Measurements from ENCODE around the gene RABGAP1.

Gene RABGAP1

DNA sequence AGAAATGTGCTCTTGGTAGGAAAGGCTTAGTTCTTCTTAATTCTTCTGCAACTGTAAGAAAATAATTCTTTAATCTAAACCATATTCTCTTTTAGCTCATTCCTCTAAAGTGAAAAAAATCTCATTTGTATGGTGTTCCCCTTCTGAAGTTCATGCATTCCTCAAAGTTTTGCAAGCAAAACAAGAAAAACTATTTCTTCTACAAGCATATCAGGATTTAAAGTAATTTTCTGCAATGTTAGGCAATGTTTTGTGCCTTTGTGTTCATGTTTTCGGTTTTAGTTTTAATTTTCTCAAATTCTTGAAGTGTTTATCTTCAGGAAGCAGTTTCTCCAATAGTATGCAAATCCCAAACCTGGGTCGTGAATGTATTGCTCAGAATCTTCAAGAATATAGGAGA lies 80.0 kb downstream of the RABGAP1 start:
- TF ChIP-seq, protein P1, sequence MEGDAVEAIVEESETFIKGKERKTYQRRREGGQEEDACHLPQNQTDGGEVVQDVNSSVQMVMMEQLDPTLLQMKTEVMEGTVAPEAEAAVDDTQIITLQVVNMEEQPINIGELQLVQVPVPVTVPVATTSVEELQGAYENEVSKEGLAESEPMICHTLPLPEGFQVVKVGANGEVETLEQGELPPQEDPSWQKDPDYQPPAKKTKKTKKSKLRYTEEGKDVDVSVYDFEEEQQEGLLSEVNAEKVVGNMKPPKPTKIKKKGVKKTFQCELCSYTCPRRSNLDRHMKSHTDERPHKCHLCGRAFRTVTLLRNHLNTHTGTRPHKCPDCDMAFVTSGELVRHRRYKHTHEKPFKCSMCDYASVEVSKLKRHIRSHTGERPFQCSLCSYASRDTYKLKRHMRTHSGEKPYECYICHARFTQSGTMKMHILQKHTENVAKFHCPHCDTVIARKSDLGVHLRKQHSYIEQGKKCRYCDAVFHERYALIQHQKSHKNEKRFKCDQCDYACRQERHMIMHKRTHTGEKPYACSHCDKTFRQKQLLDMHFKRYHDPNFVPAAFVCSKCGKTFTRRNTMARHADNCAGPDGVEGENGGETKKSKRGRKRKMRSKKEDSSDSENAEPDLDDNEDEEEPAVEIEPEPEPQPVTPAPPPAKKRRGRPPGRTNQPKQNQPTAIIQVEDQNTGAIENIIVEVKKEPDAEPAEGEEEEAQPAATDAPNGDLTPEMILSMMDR (IDR thresholded peaks at IDR 0.05; ENCODE audit: low read depth, low read length, missing control alignments), result no peak

DNA sequence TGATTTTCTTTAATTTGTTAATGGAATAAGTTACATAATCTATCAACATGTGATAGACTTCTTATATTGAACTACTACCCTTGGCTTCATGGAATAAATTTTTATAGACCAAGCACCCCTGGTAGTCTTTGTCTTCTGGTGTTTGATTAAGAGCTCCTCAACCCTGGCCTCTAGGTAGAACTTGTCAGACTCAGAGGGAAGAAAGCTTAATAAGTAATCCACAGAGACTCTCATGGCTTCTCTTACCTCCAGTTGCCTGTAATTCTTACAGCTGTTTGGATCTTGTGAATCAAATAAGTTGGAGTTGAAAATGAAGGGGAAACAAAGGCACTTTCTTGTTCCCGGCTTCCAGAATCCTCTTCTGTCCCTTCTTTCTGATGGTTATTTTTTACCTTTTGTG lies 85.6 kb downstream of the RABGAP1 start:
- DNase-seq (ENCODE audit: low read depth), result no peak
- H3K4me3 ChIP-seq (ENCODE audit: low read depth, low read length), result no peak overlapping the region
- TF ChIP-seq, protein P1 (IDR thresholded peaks at IDR 0.05; ENCODE audit: low read depth, low read length, missing control alignments), result no peak

More for the DNA sequence above, 80.0 kb downstream of the RABGAP1 start:
- H3K4me3 ChIP-seq (ENCODE audit: low read depth, low read length), result no peak overlapping the region
- DNase-seq (ENCODE audit: low read depth), result no peak

DNA sequence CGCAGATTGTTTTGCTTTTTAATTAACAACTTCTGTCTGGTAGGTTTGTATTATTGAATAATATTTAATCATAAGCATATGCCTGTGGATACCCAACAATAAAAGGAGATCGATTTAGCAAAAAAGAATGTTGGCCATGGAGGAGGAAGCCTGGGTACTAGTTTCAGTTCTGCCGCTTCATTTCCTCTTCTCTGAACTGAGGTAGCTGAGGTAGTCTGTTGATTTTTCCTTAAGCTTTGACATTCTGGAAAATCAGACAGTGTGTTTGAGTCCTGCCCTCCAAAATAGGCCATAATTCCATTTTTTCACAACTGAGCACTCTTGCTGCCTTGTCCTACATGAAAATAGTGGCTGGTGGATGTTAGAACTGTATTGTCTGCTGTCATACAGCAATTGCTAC lies 86.7 kb downstream of the RABGAP1 start:
- TF ChIP-seq, protein P1 (IDR thresholded peaks at IDR 0.05; ENCODE audit: low read depth, low read length, missing control alignments), result no peak
- no peak overlapping the region for H3K4me3 ChIP-seq (ENCODE audit: low read depth, low read length)
- no peak for DNase-seq (ENCODE audit: low read depth)

DNA sequence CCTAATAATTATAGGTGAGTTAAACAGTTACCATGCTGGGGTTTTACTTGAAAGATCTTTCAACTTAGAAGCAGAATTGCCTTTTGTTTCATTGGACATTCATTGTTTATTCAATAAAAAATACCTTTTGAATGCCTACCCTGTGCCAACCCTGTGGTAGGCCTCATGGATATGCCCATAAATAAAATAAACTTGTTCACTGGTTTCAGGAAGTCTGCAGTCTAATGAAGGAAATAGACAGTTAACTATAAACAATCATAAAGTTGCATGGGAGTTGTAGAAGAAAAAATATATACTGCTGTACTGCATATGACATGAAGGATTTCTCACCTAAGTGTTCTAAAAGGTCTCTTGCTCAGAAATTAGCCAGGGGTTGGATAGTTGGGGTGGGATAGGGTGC lies 87.3 kb downstream of the RABGAP1 start:
- no peak for DNase-seq (ENCODE audit: low read depth)
- TF ChIP-seq, protein P1 (IDR thresholded peaks at IDR 0.05; ENCODE audit: low read depth, low read length, missing control alignments), result no peak
- H3K4me3 ChIP-seq (ENCODE audit: low read depth, low read length), result no peak overlapping the region

DNA sequence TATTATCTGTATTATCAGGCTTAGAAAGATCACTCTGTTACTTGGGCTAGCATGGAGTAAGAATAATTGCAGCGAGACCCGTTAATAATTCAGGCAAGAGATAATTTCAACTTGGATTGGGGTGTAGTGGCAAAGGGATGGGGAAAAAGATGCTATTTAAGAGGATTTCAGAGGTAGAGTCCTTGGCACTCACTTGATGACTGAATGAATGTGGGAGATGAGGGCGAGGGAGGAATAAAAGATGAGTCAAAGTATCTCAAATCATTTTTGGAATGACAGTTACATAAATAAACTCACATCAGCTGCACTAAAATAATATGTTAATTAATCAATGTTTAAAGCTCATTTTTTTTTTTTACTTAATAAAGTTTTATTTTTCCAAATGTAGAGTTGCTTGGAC lies 88.2 kb downstream of the RABGAP1 start:
- no peak for DNase-seq (ENCODE audit: low read depth)
- H3K4me3 ChIP-seq (ENCODE audit: low read depth, low read length), result no peak overlapping the region
- TF ChIP-seq, protein P1 (IDR thresholded peaks at IDR 0.05; ENCODE audit: low read depth, low read length, missing control alignments), result no peak

- no peak overlapping the region for H3K4me3 ChIP-seq (ENCODE audit: low read depth, low read length)
- no peak for DNase-seq (ENCODE audit: low read depth)
- TF ChIP-seq, protein P1 (IDR thresholded peaks at IDR 0.05; ENCODE audit: low read depth, low read length, missing control alignments), result no peak
Observed at GRCh38 chr9:123031963-123032362, 91.1 kb downstream of the RABGAP1 start.

- H3K4me3 ChIP-seq (ENCODE audit: low read depth, low read length), result no peak within 1 kb of the TSS
Observed at GRCh38 chr9:123033352-123033751, 92.5 kb downstream of the RABGAP1 start, which contains the start of gene GPR21. Gene GPR21, plus strand, starts transcription at chr9:123033667. Its CDS starts 900 bp downstream, at chr9:123034567.

More at GRCh38 chr9:123033352-123033751, 92.5 kb downstream of the RABGAP1 start, which contains the start of gene GPR21:
- DNase-seq (ENCODE audit: low read depth), result no peak
- TF ChIP-seq, protein P1 (IDR thresholded peaks at IDR 0.05; ENCODE audit: low read depth, low read length, missing control alignments), result no peak

Data from GM12864 (cell line).